ENCODE data around the gene PLIN5.

PLIN5 gene

DNA sequence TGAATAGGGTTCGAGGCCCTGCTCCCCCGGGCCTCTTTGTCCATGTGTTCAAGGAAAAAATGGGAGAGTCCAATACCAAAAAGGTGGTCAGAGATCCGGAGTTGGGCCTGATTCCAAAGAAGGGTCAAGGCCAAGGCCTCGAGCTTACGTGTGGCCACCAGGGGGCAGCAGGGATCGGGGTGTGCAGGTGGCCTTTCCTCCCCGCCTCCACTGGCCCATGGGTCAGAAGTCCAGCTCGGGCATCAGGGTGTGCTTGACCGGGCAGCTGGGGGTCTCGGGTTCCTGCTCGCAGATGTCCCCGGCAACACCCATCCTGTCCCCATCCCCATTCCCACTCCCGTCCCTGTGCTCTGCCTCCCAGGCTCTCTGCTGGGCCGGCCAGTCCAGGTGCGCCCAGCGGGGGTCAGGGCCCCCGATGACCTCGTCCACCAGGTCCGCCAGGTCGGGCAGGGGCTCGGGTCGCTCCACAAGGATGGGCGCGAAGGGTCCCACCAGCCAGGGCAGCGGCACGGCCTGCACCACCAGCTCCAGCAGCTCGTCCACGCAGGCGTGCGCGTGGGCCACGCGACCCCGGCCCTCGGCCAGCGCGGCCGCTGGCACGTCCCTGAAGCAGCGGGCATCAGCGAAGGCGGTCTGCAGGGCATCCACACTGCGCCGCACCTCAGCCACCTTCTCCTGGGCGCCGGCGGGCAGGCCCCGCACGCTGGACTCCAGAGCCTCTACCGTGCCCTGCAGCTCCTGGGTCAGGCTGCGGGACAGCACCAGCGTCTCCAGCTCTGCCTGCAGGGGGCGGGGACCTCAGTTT lies 11.5 kb downstream of the PLIN5 start:
- no peak for FAIRE-seq
- DNase-seq (ENCODE audit: insufficient read length, low spot score) = peak; percentile 66

DNA sequence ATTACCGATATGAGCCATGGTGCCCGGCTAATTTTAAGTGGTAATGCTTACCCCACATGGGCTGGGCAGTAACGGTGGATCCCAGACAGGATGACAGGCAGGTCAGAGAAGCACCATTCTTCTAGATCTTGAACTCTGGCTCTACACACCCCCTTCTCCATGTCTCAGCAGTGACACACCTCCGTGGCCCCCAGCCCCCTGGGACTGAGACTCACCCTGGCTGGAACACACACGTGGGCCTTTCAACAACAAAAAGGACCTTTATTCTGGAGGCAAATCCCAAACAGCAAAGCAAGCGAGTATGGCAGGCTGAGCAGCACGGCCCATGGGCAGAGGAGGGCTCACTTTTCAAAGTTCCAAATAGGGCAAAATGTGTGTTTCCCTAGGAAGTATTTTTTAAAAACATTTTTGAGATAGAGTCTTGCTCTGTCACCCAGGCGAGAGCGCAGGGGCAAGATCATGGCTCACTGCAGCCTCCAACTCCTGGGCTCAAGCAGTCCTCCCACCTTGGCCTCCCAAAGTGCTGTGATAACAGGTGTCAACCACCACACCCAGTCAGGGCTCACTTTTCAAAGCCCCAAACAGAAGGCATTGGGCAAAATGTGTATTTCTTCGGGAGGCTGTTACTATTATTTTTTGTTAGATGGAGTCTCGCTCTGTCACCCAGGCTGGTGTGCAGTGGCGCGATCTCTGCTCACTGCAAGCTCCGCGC lies 12.6 kb downstream of the PLIN5 start:
- FAIRE-seq = no peak
- no peak for DNase-seq (ENCODE audit: insufficient read length, low spot score)

DNA sequence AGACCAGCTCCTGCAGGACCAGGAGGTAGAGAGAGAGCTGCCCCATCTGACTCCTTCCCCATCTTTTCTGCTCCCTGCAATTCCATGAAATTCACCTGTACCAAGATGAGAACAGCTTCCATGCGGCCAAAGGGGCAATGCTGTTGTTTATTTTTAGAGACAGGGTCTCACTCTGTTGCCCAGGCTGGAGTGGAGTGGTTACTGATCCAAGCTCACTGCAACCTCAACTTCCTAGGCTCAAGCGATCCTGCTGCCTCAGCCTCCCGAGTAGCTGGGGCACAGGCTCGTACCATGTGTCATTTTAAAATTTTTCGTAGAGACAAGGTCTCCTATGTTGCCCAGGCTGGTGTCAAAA lies 13.2 kb downstream of the PLIN5 start:
- DNase-seq (ENCODE audit: insufficient read length, low spot score) = no peak
- FAIRE-seq = no peak

DNA sequence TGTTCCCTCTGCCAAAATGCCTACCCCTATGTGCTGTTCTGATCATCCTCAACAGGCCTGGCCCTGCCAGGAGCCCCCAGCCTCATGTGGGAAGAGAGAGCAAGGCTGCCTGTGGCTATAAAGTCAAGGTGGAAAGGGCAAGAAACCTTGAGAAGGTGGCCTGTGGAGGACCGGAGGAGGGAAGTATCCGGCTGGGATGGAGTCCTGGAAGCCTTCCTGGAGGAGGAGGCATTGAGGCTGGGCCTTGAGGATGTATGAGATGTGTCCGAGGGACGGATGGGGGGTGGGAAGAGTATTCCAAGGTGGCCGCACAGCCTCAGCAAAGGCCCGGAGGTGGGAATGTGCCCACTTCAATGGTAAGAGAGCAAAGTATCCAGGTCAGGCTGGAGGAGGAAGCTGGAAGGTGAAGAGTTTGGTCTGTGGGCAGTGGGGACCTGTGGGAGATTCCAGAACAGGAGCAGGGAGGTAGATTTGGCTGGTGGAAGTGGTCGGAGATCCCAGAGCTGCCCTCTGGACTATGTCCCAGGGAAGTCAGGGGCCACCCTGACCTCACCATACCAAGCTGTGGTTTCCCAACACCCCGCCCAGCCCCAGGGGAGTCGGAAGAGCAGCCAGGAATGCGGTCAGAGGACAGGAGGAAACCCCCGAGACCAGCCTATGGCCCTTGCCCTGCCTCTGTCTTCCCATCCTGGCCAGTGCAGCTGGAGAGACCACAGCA lies 13.7 kb downstream of the PLIN5 start:
- DNase-seq (ENCODE audit: insufficient read length, low spot score) (no peak), FAIRE-seq (no peak)

DNA sequence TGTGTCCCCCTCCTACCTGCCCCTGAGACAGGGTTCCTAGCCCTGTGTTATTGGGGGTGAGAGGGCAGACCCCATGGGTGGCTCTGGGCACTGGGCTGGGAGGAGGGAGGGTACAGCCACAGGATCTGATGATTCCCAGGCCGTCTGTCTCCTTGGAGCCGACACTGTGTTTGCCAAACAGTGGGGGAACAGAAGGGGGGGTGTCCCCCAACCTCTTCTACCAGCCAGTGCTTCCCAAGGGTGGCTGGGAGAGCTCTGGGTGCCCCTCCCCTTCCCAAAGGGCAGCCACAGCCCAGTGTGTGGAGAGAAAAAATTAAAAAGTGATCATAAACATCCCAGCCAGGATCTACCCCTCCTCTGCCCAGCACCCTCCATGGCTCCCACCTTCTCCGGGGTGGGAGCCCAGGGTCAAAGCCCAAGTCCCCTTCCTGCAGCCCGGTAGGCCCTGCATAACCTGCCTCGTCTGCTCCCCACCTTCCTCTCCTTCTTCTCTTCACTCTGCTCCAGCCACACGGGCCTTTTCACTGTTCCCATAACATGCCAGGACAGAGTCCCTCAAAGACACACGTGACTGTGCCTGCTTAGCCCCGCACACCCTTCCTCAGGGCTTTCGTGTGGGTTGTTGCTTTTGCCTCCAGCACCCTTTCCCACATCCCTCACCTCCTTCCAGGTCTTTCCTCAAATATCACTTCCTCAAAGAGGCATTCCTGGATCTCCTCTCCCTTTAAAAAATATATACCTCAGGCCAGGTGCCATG lies 15.3 kb downstream of the PLIN5 start:
- DNase-seq (ENCODE audit: insufficient read length, low spot score) = no peak
- no peak for FAIRE-seq

DNA sequence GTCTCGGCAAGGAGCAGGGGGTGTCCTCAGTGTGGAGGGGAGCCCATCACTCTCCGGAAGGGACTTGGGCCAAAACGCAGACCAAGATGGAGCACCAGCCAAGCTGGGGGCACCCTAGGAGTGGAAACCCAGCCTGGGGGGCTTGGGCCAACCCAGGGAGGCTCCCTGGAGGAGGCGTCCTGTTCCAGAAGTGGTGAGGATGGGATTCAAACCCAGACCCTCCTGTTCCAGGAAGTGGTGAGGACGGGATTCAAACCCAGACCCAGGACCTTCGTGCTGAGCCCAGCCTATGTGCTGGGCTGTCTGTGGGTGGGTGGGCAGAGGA lies 15.9 kb downstream of the PLIN5 start:
- DNase-seq (ENCODE audit: insufficient read length, low spot score) (no peak), FAIRE-seq (no peak)

DNA sequence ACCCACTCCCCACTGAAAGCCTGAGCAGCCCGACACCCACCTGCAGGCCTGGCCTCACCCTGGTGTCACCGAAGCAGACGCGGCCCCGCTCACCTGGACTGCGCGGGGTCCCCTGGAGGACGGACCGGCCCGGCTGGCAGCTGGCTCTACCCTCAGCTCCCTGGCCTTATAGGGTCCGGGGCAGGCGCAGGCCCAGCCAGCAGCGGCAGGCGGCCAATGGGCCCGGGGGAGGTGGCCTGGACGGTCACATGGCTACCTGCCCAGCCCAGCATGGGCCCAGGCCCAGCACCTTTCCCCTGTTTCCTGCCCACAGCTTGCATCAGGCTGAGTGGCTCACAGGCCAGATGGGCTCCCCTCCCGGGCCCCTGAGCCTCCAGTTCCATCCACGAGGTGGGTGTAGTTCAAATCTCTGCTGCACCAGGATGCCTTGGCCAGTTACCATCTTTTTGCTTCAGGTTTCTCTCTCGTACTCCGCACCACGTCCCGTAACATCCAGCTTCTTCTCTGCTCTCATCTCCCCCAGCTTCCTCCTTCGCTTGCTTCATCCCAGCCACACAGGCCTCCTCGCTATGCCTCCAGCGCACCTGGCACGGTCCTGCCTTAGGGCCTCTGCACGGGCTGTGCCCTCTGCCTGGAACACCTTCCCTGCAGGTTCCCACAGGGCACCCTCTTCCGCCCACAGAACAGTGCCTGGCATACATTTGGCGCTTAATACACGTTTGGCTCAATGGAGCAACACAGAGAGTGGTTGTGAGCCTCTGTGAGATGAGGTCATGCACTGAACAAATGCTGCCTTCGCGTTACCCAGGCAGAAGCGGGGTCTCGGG lies 16.5 kb downstream of the PLIN5 start, which contains the start of gene PLIN4:
Gene PLIN4, minus strand, starts transcription at position 142 of the 827 bp plus-strand sequence. CDS start 214 bp downstream, outside the sequence.
- FAIRE-seq = no peak
- DNase-seq (ENCODE audit: insufficient read length, low spot score) = no peak

DNA sequence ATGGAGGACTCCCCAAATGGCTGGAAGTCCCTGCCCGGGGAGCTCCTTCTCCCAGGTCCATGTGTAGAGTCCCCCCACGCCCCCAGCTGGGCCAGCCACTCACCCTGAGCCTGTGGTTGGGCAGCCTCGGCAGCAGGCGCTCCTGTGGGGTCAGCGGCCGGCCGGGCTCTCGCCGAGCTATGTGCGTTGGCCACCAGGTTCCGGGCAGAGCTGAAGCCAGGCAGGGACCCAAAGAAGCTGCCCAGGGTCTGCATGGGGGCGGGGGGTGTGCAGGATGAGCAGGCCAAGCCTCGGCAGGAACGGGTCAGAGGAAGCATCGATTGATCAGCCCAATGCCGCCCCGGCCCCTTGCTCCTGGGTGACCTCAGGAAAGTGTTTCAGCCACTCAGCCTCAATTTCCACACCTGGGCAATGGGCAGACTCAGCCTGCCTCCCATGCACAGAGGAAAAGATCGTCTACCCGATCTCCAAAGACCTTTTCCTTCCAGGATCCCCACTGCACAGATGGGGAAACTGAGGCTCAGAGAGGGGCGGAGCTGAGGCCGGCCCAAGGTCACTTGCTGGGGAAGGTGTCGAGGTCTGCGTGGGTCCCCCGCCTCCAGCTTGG lies 17.5 kb downstream of the PLIN5 start:
- FAIRE-seq = no peak
- DNase-seq (ENCODE audit: insufficient read length, low spot score) = no peak

DNA sequence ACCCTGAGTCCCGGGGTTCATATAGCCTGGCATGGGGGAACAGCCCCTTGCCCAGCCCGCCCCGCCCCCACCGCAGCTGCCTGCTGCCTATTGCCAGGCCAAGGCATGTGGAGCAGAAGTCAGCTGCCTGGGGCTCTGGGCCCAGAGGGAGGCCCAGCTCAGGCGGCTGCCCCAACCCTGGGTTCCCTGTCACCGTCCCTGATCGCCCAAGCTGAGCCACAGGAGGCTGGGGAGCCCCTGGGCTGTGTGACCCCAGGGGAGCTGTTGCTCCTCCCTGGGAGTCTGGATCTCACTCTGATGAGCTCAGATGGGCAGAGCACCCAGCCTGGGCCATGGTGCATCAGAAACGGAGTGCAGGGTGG lies 18.1 kb downstream of the PLIN5 start:
- FAIRE-seq = no peak

DNA sequence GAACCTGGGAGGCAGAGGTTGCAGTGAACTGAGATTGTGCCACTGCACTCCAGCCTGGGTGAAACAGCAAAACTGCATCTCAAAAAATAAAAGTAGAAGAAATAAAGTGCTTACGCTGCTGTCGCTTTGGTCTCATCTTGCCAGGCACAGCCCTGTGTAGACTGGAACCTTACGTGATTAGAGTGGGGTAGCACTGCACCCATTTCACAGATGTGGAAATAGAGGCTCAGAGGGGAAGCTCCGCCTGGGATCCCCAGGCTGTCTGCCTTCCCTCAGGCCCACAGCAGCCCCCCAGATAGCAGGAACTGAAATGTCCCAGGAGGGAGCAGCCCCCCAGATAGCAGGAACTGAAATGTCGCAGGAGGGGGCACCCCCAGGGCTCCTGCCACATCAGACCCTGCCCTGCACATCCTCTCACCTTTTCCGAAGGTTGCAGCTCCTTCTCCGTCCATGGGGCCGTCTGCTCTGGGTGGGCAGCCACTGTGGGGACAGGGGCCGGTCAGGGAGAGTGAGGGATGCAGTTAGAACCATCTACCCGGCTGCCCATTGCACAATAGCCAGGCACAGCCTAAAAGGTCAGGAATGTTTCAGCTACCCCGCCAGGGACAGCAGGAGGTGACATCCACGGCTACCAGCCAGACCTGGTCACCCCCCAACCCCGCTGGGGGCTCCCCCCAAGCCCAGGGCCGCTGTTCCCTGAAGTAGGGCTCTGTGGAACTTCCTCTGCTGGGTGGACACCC lies 18.7 kb downstream of the PLIN5 start:
- FAIRE-seq (no peak), DNase-seq (ENCODE audit: insufficient read length, low spot score) (no peak)

More for the DNA sequence above, 18.1 kb downstream of the PLIN5 start:
- DNase-seq (ENCODE audit: insufficient read length, low spot score) = no peak

DNA sequence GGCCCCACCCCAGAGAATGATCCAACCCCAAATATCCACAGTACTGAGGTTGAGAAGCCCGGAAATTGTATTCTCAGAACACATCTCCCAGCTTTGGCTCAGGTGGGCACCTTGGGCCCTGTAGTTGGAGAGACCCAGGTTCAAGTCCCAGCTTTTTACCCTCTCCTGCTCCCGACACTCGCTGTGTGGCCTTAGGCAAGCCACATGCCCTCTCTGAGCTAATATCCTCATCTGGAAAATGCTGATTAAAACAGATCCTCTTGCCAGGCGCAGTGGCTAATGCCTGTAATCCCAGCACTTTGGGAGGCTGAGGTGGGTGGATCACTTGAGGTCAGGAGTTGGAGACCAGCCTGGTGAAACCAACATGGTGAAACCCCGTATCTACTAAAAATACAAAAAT lies 19.3 kb downstream of the PLIN5 start:
- DNase-seq (ENCODE audit: insufficient read length, low spot score) = no peak
- no peak for FAIRE-seq

DNA sequence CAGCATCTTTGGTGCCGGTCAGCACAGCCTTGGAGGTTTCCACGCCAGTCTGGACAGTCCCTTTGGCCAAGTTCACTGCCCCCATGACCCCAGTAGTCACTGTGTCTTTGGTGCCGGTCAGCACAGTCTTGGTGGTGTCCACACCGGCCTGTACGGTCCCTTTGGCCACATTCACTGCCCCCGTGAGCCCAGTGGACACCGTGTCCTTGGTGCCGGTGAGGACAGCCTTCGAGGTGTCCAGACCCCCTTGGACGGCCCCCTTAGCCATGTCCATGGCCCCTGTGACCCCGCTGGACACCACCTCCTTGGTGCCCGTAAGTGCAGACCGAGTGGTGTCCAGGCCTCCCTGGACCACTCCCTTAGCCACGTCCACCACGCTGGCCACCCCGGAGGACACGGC lies 21.8 kb downstream of the PLIN5 start:
- FAIRE-seq = no peak
- DNase-seq (ENCODE audit: insufficient read length, low spot score) = no peak

DNA sequence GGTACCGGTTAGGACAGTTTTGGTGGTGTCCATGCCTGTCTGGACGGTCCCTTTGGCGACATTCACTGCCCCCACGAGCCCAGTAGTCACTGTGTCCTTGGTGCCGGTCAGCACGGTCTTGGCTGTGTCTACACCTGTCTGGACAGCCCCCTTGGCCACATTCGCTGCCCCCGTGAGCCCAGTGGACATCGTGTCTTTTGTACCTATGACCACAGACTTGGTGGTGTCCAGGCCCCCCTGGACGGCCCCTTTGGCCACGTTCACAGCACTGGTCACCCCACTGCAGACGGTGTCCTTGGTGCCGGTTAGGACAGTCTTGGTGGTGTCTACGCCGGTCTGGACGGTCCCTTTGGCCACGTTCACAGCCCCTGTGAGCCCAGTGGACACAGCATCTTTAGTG lies 23.0 kb downstream of the PLIN5 start:
- DNase-seq (ENCODE audit: insufficient read length, low spot score) = no peak
- no peak for FAIRE-seq

DNA sequence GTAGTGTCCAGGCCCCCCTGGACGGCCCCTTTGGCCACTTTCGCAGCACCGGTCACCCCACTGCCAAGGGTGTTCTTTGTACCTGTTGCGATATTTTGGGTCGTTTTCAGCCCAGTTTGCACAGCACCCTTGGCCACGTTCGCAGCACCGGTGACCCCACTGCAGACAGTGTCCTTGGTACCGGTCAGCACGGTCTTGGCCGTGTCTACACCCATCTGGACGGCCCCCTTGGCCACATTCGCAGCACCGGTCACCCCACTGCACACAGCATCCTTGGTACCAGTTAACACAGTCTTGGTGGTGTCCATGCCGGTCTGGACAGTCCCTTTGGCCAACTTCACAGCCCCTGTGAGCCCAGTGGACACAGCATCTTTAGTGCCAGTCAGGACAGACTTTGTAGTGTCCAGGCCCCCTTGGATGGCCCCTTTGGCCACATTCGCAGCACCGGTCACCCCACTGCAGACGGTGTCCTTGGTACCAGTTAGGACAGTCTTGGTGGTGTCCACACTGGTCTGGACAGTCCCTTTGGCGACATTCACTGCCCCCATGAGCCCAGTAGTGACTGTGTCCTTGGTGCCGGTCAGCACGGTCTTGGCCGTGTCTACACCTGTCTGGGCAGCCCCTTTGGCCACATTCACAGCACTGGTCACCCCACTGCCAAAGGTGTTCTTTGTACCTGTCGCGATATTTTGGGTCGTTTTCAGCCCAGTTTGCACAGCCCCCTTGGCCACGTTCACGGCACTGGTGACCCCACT lies 23.5 kb downstream of the PLIN5 start:
- peak; percentile 16 for FAIRE-seq
- no peak for DNase-seq (ENCODE audit: insufficient read length, low spot score)

DNA sequence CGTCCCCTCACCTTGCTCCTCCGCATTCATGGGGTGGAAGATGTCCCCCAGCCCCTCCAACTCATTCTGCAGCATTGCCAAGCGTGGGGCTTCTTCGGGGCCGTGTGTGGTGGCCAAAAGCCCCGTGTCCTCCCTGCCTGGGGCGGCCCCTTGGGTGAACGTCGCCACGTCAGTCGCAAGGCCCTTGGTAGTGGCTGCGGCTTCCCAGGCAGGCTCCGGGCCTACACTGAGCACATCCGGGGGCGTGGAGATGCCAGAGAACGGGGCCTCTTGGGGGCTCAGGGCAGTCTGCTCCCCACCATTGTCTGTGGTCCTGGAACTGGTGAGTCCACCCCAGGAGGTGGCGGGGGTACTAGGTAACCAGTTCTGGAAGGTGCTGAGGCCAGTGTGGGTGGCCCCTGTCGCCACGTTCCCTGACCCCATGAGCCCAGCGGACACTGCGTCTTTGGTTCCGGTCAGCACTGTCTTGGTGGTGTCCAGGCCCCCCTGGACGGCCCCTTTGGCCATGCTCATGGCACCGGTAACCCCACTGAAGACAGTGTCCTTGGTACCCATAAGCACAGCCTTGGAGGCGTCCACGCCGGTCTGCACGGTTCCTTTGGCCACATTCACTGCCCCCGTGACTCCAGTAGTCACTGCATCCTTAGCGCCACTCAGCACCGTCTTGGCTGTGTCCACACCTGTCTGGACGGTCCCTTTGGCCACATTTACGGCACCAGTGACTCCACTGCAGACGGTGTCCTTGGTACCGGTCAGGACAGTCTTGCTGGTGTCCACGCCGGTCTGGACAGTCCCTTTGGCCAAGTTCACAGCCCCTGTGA lies 24.4 kb downstream of the PLIN5 start:
- FAIRE-seq = no peak
- no peak for DNase-seq (ENCODE audit: insufficient read length, low spot score)

DNA sequence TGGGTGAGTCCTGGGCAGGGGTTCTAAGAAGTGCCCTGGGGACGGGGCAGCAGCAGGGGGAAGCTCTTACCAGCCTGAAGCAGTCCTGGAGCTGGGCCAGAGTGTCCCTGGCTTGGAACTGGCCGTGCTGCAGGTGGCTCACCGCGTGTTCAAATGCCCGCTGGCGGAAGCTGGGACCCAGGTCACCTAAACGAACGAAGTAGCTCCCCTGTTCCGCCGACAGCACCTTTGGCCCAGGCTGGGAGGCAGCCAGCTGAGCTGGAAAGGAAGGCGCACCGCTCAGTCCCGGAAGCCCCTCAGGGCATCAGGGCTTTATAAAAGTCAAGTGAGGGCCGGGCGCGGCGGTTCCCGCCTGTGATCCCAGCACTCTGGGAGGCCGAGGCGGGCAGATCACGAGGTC lies 26.3 kb downstream of the PLIN5 start:
- FAIRE-seq = no peak

DNA sequence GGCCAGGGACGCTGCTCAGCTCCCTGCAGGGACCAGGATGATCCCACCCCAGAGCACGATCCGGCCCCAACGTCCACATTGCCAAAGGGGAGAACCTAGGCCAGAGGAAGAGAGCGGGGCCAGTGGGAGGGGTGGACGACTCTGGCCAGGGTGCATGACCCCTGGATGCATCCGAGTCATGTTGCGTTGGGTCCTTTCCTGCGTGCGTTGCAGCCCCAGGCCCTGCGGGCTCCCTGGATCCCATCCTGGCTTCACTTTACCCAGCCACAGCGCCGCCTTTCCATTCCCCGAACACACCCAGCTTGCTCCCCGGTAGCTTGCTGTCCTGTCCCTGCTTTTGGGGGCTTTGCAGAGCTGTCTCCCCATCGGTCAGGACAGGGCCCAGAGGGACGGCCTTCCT lies 27.2 kb downstream of the PLIN5 start:
- DNase-seq (ENCODE audit: insufficient read length, low spot score) (no peak), FAIRE-seq (no peak)

More for the DNA sequence above, 26.3 kb downstream of the PLIN5 start:
- DNase-seq (ENCODE audit: insufficient read length, low spot score) = no peak

DNA sequence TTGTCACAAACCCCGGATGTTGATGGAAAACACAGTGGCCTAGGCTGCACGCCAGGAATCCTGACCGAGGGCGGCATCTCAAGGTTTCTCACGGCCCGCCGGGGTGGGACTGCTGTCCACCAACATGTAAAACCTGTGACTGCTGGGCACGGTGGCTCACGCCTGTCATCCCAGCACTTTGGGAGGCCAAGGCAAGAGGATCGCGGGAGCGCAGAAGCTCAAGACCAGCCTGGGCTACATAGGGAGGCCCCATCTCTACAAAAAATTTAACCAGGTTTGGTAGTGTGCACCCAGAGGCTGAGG lies 27.9 kb downstream of the PLIN5 start:
- FAIRE-seq (no peak), DNase-seq (ENCODE audit: insufficient read length, low spot score) (no peak)
